OCI-LY7 (cell line): ENCODE results near the gene ECT2L.

Source experiments
- EZH2phosphoT487 ChIP-seq: fragments of 200-600 bp; sonication (generic); IDR thresholded peaks from 2 replicates; pipeline ENCODE4 v1.6.1; 2018; ENCODE audit warnings: low read depth, borderline replicate concordance, mild to moderate bottlenecking, mixed run types, antibody characterized with exemption, low read length, moderate library complexity, mixed read lengths
- TF ChIP-seq, protein P1 (sequence below): fragments of 200-600 bp; sonication (generic); conservative IDR thresholded peaks from 2 replicates; pipeline ENCODE4 v1.5.1; 2014; ENCODE audit warnings: mild to moderate bottlenecking, antibody characterized with exemption, low read length, moderate library complexity, mixed read lengths

DNA sequence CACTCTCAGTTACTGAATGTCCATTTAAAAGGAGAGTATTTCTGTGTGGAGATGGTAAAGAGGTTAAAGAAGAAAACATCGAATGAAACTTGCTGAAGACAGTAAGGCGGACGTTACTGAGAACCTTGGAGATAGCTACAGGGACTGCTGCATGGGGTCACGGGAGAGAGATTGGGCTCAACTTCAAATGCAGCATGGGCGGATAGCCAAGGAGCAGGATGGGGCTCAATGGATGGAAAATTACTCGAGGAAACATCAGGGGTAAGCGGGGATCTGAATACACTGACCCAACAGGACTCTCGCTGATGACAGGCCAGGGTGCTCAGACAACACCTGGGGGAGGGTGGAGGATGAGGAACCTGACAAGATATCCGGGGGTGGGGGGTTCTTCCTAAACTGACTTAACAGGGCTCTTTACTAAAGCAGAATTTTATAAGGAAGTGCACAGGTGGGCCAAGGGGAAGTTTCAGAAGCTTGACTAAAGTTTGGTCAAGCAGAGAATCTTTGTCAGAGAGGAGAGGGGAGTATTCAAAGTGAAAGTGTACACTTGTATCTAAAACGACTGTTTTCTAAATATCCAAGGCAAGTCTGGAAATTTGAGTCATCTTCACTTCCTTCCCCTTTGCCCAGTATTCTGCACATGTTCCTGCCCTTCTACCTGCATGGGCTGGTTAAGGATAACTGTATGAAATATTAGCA lies 22.8 kb downstream of the ECT2L start:
- TF ChIP-seq, protein P1, sequence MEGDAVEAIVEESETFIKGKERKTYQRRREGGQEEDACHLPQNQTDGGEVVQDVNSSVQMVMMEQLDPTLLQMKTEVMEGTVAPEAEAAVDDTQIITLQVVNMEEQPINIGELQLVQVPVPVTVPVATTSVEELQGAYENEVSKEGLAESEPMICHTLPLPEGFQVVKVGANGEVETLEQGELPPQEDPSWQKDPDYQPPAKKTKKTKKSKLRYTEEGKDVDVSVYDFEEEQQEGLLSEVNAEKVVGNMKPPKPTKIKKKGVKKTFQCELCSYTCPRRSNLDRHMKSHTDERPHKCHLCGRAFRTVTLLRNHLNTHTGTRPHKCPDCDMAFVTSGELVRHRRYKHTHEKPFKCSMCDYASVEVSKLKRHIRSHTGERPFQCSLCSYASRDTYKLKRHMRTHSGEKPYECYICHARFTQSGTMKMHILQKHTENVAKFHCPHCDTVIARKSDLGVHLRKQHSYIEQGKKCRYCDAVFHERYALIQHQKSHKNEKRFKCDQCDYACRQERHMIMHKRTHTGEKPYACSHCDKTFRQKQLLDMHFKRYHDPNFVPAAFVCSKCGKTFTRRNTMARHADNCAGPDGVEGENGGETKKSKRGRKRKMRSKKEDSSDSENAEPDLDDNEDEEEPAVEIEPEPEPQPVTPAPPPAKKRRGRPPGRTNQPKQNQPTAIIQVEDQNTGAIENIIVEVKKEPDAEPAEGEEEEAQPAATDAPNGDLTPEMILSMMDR: no peak
- TF ChIP-seq EZH2phosphoT487: no peak
